ENCODE data around the gene SPAG8. TPM values are rescaled to one million over a fixed set of nuclear protein-coding genes. Genes with fewer than 3 reads are reported as not detected.

Gene SPAG8
- total and polyA plus RNA-seq, 2 experiments from 2014 or later = 0.45 TPM

GRCh38 chr9:35791297-35791921 is 20.7 kb downstream of the SPAG8 start, which contains the start of gene NPR2 (continued):
- TF ChIP-seq ZNF462 (CRISPR knock-in tag; IDR thresholded peaks at IDR 0.05) = no peak
- no peak for TF ChIP-seq ETS1 (IDR thresholded peaks at IDR 0.05)
- no peak for TF ChIP-seq CREB1 (CRISPR knock-in tag; IDR thresholded peaks at IDR 0.05; ENCODE audit: low read depth)
- no peak for TF ChIP-seq NANOG (IDR thresholded peaks at IDR 0.05; ENCODE audit: borderline replicate concordance)
- TF ChIP-seq EZH2phosphoT487 (IDR thresholded peaks at IDR 0.05; ENCODE audit: unreplicated experiment) = no peak
- TF ChIP-seq REST (IDR thresholded peaks at IDR 0.05; ENCODE audit: unreplicated experiment) = no peak
- no peak for TF ChIP-seq POLR2AphosphoS5 (IDR thresholded peaks at IDR 0.05; ENCODE audit: low read depth)

Data from GM23338 (cell line).